Right renal cortex interstitium (tissue), 3 donors: Measurements from ENCODE around the gene RANBP1. TPM values are rescaled to one million over a fixed set of nuclear protein-coding genes. Genes with fewer than 3 reads are reported as not detected.

Experiments used
- DNase-seq, 3 donors: peaks; one replicate each; pipeline ENCODE4 v3.0.0-alpha.2; 2013; ENCODE audit warnings: low read depth in 3 of 3, low spot score in 2 of 3
- polyA plus RNA-seq, 3 donors: library from polyadenylated mRNA; unstranded; fragments of 120-200 nt; gene quantifications; one replicate each; pipeline ENCODE4 v1.2.1, GENCODE V29; 2013; ENCODE audit not compliant: insufficient read length in 3 of 3

The RANBP1 gene
- polyA plus RNA-seq, 3 donors: 182 to 192 (median 185) TPM

- DNase-seq: no peak
These were observed 50.8 kb downstream of the RANBP1 start for GRCh38 chr22:20166703-20167102.

GRCh38 chr22:20167643-20168322, 51.9 kb downstream of the RANBP1 start:
- DNase-seq: no peak

GRCh38 chr22:20169253-20169822, 53.4 kb downstream of the RANBP1 start:
- no peak for DNase-seq

GRCh38 chr22:20170170-20170569, 54.3 kb downstream of the RANBP1 start:
- DNase-seq: no peak

GRCh38 chr22:20171288-20172140, 55.6 kb downstream of the RANBP1 start:
- no peak for DNase-seq

- no peak for DNase-seq
These were observed 56.3 kb downstream of the RANBP1 start for GRCh38 chr22:20172141-20172613.

- DNase-seq: no peak
These were observed 57.3 kb downstream of the RANBP1 start for GRCh38 chr22:20173246-20173645.

- DNase-seq: no peak
These were observed 57.9 kb downstream of the RANBP1 start for GRCh38 chr22:20173772-20174171.

- no peak for DNase-seq
These were observed 59.1 kb downstream of the RANBP1 start for GRCh38 chr22:20174785-20175596.

GRCh38 chr22:20175597-20175900, 59.6 kb downstream of the RANBP1 start:
- DNase-seq: no peak

GRCh38 chr22:20176421-20177085, 60.6 kb downstream of the RANBP1 start:
- DNase-seq: no peak

Other genes with a start within 250 kb of the RANBP1 start
- gene COMT, start 174.3 kb upstream of the RANBP1 start, polyA plus RNA-seq: 100 to 1,000 TPM in 2 of 3 donors, 10 to 100 TPM in 1; 88.6 to 126 (median 107) TPM
- gene TXNRD2, start 174.3 kb upstream of the RANBP1 start, polyA plus RNA-seq: 10 to 100 TPM; 20.1 to 27.5 (median 20.5) TPM
- 10 to 100 TPM; 16.8 to 19.6 (median 16.9) TPM for gene ARVCF, start 99.3 kb upstream of the RANBP1 start, polyA plus RNA-seq
- gene TANGO2, start 95.0 kb upstream of the RANBP1 start, polyA plus RNA-seq: 10 to 100 TPM in 2 of 3 donors, 1 to 10 TPM in 1; 9.3 to 12.0 (median 10.5) TPM
- gene DGCR8, start 35.9 kb upstream of the RANBP1 start, polyA plus RNA-seq: 10 to 100 TPM; 40.5 to 42.3 (median 42.0) TPM
- 10 to 100 TPM; 40.9 to 48.2 (median 41.4) TPM for gene TRMT2A, start 1.1 kb downstream of the RANBP1 start, polyA plus RNA-seq
- gene ZDHHC8, start 15.7 kb downstream of the RANBP1 start, polyA plus RNA-seq: 10 to 100 TPM; 26.5 to 33.7 (median 27.1) TPM
- gene CCDC188, start 35.0 kb downstream of the RANBP1 start, polyA plus RNA-seq: under 1 TPM; 0.47 to 0.71 (median 0.53) TPM
- 1 to 10 TPM; 3.8 to 4.5 (median 4.1) TPM for gene RTN4R, start 152.2 kb downstream of the RANBP1 start, polyA plus RNA-seq
- 10 to 100 TPM; 43.8 to 52.2 (median 45.6) TPM for gene DGCR6L, start 204.0 kb downstream of the RANBP1 start, polyA plus RNA-seq